Activated CD4-positive, alpha-beta memory T cell treated with anti-CD3 and anti-CD28 coated beads, Interleukin-2, amount 10 ng/mL, durations not matched to agents 7 days and 5 days (primary cell): ENCODE results near the gene ZNF496. TPM values are rescaled to one million over a fixed set of nuclear protein-coding genes. Genes with fewer than 3 reads are reported as not detected.
"Not testable (repeated sequence)": the region's sequence is repeated elsewhere in the genome, so short reads cannot be mapped to it uniquely, and the experiment has no call there.

ENCODE experiments used
- CTCF ChIA-PET: fragments of 350-600 bp; sonication (Branson Sonifier 250); formaldehyde crosslinking; loops from one replicate; lab custom pipeline; 2021; ENCODE audit warnings: antibody characterized with exemption, inconsistent platforms; lab: Charles Lee
- POLR2A ChIA-PET: fragments of 350-600 bp; sonication (Branson Sonifier 250); formaldehyde crosslinking; loops from one replicate; lab custom pipeline; 2021; ENCODE audit warnings: antibody characterized with exemption; lab: Charles Lee
- DNase-seq: peaks from one replicate; pipeline ENCODE4 v3.0.0-alpha.2; 2020
- H3K27ac Mint-ChIP-seq: one replicate; pipeline ENCODE4 v1.8.0; 2021; ENCODE audit warnings: mild to moderate bottlenecking, mixed read lengths
- H3K27me3 Mint-ChIP-seq: one replicate; pipeline ENCODE4 v1.8.0; 2021; ENCODE audit warnings: mixed read lengths
- H3K36me3 Mint-ChIP-seq: one replicate; pipeline ENCODE4 v1.8.0; 2021; ENCODE audit warnings: low read depth, mixed read lengths
- H3K4me1 Mint-ChIP-seq: one replicate; pipeline ENCODE4 v1.8.0; 2021; ENCODE audit warnings: mixed read lengths
- H3K4me3 Mint-ChIP-seq: one replicate; pipeline ENCODE4 v1.8.0; 2021; ENCODE audit warnings: mild to moderate bottlenecking, mixed read lengths
- H3K9me3 Mint-ChIP-seq: one replicate; pipeline ENCODE4 v1.8.0; 2021; ENCODE audit warnings: mixed read lengths
- total RNA-seq, 2 experiments: library from RNA; stranded (reverse); gene quantifications; one replicate each; pipeline ENCODE4 v1.2.3, GENCODE V29; 2021

ZNF496 gene
- total RNA-seq, 2 experiments from 2014 or later, result 6.4 to 6.5 TPM

- H3K4me3 Mint-ChIP-seq, result no peak overlapping the region
These were observed 35.4 kb upstream of the ZNF496 start for GRCh38 chr1:247366926-247367645.

GRCh38 chr1:247366345-247366744 lies 34.7 kb upstream of the ZNF496 start:
- H3K27ac Mint-ChIP-seq, H3K36me3 Mint-ChIP-seq, H3K4me1 Mint-ChIP-seq, POLR2A ChIA-PET, H3K9me3 Mint-ChIP-seq, DNase-seq, H3K27me3 Mint-ChIP-seq, CTCF ChIA-PET, H3K4me3 Mint-ChIP-seq: not testable (repeated sequence)

More at GRCh38 chr1:247366926-247367645, 35.4 kb upstream of the ZNF496 start:
- peaks cover 4% of the 10 kb centered on the region for H3K27me3 Mint-ChIP-seq
- POLR2A ChIA-PET, result no interaction called here
- peaks cover 10% of the 10 kb centered on the region for H3K9me3 Mint-ChIP-seq
- no peaks in the 10 kb centered on the region for H3K4me1 Mint-ChIP-seq
- H3K27ac Mint-ChIP-seq, result no peak overlapping the region
- no peak for DNase-seq
- CTCF ChIA-PET, result no interaction called here
- H3K36me3 Mint-ChIP-seq, result no peaks in the 10 kb centered on the region

- no peak for DNase-seq
- Mint-ChIP-seq H3K27ac (no peak overlapping the region), H3K27me3 (peaks cover 11% of the 10 kb centered on the region), H3K9me3 (peaks cover 10% of the 10 kb centered on the region), H3K4me3 (no peak overlapping the region), H3K4me1 (no peaks in the 10 kb centered on the region), H3K36me3 (no peaks in the 10 kb centered on the region)
- ChIA-PET POLR2A (no interaction called here), CTCF (no interaction called here)
These were observed 33.4 kb upstream of the ZNF496 start for GRCh38 chr1:247365023-247365422.

GRCh38 chr1:247363000-247363399 lies 31.3 kb upstream of the ZNF496 start:
- H3K36me3 Mint-ChIP-seq, H3K4me3 Mint-ChIP-seq, H3K27ac Mint-ChIP-seq, POLR2A ChIA-PET, H3K4me1 Mint-ChIP-seq, DNase-seq, H3K9me3 Mint-ChIP-seq: not testable (repeated sequence)
- peaks cover 12% of the 10 kb centered on the region for H3K27me3 Mint-ChIP-seq
- CTCF ChIA-PET, result interaction anchor here (2.4 kb wide), 1 partner anchor 10 kb away, joined by 10 read pairs; no protein-coding TSS in a partner anchor

GRCh38 chr1:247362153-247362552 lies 30.5 kb upstream of the ZNF496 start:
- DNase-seq, result no peak
- POLR2A ChIA-PET, result no interaction called here
- peaks cover 10% of the 10 kb centered on the region for H3K9me3 Mint-ChIP-seq
- H3K27me3 Mint-ChIP-seq, result peaks cover 12% of the 10 kb centered on the region
- CTCF ChIA-PET, result interaction anchor here (2.4 kb wide), 1 partner anchor 11 kb away, joined by 10 read pairs; no protein-coding TSS in a partner anchor
- H3K27ac Mint-ChIP-seq, result no peak overlapping the region
- no peaks in the 10 kb centered on the region for H3K36me3 Mint-ChIP-seq
- no peaks in the 10 kb centered on the region for H3K4me1 Mint-ChIP-seq
- H3K4me3 Mint-ChIP-seq, result no peak overlapping the region

- ChIA-PET CTCF (interaction anchor here (2.4 kb wide), 1 partner anchor 12 kb away, joined by 10 read pairs; no protein-coding TSS in a partner anchor), POLR2A (no interaction called here)
- H3K4me3 Mint-ChIP-seq, result no peak overlapping the region
- peaks cover 7% of the 10 kb centered on the region for H3K9me3 Mint-ChIP-seq
- H3K27ac Mint-ChIP-seq, result no peak overlapping the region
- no peaks in the 10 kb centered on the region for H3K36me3 Mint-ChIP-seq
- H3K4me1 Mint-ChIP-seq, result no peaks in the 10 kb centered on the region
- DNase-seq, result no peak
- H3K27me3 Mint-ChIP-seq, result peaks cover 10% of the 10 kb centered on the region
These were observed 29.5 kb upstream of the ZNF496 start for GRCh38 chr1:247360991-247361731.

- no peak overlapping the region for H3K27ac Mint-ChIP-seq
- no peak for DNase-seq
- peaks cover 10% of the 10 kb centered on the region for H3K27me3 Mint-ChIP-seq
- H3K36me3 Mint-ChIP-seq, result no peaks in the 10 kb centered on the region
- no peak overlapping the region for H3K4me3 Mint-ChIP-seq
- H3K4me1 Mint-ChIP-seq, result no peaks in the 10 kb centered on the region
- CTCF ChIA-PET, result interaction anchor here (1.2 to 2.4 kb wide), 2 partner anchors 12 to 13 kb away, joined by 3 to 10 read pairs; no protein-coding TSS in a partner anchor
- POLR2A ChIA-PET, result no interaction called here
- H3K9me3 Mint-ChIP-seq, result peaks cover 3% of the 10 kb centered on the region
These were observed 28.6 kb upstream of the ZNF496 start for GRCh38 chr1:247360116-247360898.

GRCh38 chr1:247359559-247359958 lies 27.9 kb upstream of the ZNF496 start:
- no peaks in the 10 kb centered on the region for H3K9me3 Mint-ChIP-seq
- H3K4me1 Mint-ChIP-seq, result no peaks in the 10 kb centered on the region
- H3K4me3 Mint-ChIP-seq, result no peak overlapping the region
- DNase-seq, result no peak
- CTCF ChIA-PET, result interaction anchor here (1.2 kb wide), 1 partner anchor 13 kb away, joined by 3 read pairs; no protein-coding TSS in a partner anchor
- no peaks in the 10 kb centered on the region for H3K36me3 Mint-ChIP-seq
- peaks cover 10% of the 10 kb centered on the region for H3K27me3 Mint-ChIP-seq
- POLR2A ChIA-PET, result no interaction called here
- no peak overlapping the region for H3K27ac Mint-ChIP-seq

GRCh38 chr1:247358920-247359319 lies 27.3 kb upstream of the ZNF496 start:
- H3K9me3 Mint-ChIP-seq, result no peaks in the 10 kb centered on the region
- no peaks in the 10 kb centered on the region for H3K4me1 Mint-ChIP-seq
- no peak for DNase-seq
- no peak overlapping the region for H3K4me3 Mint-ChIP-seq
- ChIA-PET CTCF (interaction anchor here (1.2 kb wide), 1 partner anchor 14 kb away, joined by 3 read pairs; no protein-coding TSS in a partner anchor), POLR2A (no interaction called here)
- H3K27me3 Mint-ChIP-seq, result peaks cover 10% of the 10 kb centered on the region
- no peak overlapping the region for H3K27ac Mint-ChIP-seq
- H3K36me3 Mint-ChIP-seq, result no peaks in the 10 kb centered on the region

GRCh38 chr1:247357781-247358211 lies 26.1 kb upstream of the ZNF496 start:
- DNase-seq, result no peak
- Mint-ChIP-seq H3K27ac (no peak overlapping the region), H3K9me3 (no peaks in the 10 kb centered on the region), H3K4me3 (no peak overlapping the region), H3K27me3 (peaks cover 10% of the 10 kb centered on the region), H3K36me3 (no peaks in the 10 kb centered on the region), H3K4me1 (no peaks in the 10 kb centered on the region)
- ChIA-PET POLR2A (no interaction called here), CTCF (no interaction called here)

GRCh38 chr1:247357052-247357780 lies 25.5 kb upstream of the ZNF496 start:
- H3K27me3 Mint-ChIP-seq, result peaks cover 10% of the 10 kb centered on the region
- DNase-seq, result no peak
- ChIA-PET CTCF (no interaction called here), POLR2A (no interaction called here)
- no peak overlapping the region for H3K27ac Mint-ChIP-seq
- H3K4me3 Mint-ChIP-seq, result no peak overlapping the region
- H3K36me3 Mint-ChIP-seq, result no peaks in the 10 kb centered on the region
- H3K4me1 Mint-ChIP-seq, result no peaks in the 10 kb centered on the region
- no peaks in the 10 kb centered on the region for H3K9me3 Mint-ChIP-seq

GRCh38 chr1:247355160-247355559 lies 23.5 kb upstream of the ZNF496 start:
- H3K9me3 Mint-ChIP-seq, H3K4me1 Mint-ChIP-seq, H3K27ac Mint-ChIP-seq, H3K4me3 Mint-ChIP-seq, DNase-seq, H3K27me3 Mint-ChIP-seq, H3K36me3 Mint-ChIP-seq, CTCF ChIA-PET, POLR2A ChIA-PET: not testable (repeated sequence)
